ENCODE results near the gene PTPN23.

DNA sequence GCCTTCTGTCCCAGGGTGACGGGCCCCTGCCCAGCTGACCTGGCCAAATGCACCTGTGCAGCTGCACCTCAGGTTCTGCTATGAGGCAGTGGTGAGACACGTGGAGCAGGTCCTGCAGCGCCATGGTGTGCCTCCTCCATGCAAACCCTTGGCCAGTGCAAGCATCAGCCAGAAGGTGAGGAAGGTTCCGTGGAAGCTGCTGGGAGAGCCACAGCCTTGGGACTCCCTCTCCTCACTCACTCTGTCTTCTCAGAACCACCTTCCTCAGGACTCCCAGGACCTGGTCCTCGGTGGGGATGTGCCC is 31.6 kb downstream of the PTPN23 start:
- TF ChIP-seq, protein P1, sequence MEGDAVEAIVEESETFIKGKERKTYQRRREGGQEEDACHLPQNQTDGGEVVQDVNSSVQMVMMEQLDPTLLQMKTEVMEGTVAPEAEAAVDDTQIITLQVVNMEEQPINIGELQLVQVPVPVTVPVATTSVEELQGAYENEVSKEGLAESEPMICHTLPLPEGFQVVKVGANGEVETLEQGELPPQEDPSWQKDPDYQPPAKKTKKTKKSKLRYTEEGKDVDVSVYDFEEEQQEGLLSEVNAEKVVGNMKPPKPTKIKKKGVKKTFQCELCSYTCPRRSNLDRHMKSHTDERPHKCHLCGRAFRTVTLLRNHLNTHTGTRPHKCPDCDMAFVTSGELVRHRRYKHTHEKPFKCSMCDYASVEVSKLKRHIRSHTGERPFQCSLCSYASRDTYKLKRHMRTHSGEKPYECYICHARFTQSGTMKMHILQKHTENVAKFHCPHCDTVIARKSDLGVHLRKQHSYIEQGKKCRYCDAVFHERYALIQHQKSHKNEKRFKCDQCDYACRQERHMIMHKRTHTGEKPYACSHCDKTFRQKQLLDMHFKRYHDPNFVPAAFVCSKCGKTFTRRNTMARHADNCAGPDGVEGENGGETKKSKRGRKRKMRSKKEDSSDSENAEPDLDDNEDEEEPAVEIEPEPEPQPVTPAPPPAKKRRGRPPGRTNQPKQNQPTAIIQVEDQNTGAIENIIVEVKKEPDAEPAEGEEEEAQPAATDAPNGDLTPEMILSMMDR (IDR thresholded peaks at IDR 0.05; ENCODE audit: poor library complexity): no peak
- no peak for TF ChIP-seq EZH2 (IDR thresholded peaks at IDR 0.05; ENCODE audit: borderline replicate concordance)
- TF ChIP-seq EZH2phosphoT487 (IDR thresholded peaks at IDR 0.05; ENCODE audit: low read depth, severe bottlenecking, unreplicated experiment): no peak
